Natural killer cell (primary cell): Measurements from ENCODE around the gene RREB1. TPM values are rescaled to one million over a fixed set of nuclear protein-coding genes. Genes with fewer than 3 reads are reported as not detected.

Experiments
- ATAC-seq, 3 donors: fragments of 150-1000 bp in 2 of 3; fragments of 200-7000 bp in 1 of 3; cut with Tn5 transposase; 1 replicate in 1 of 3; 2 replicates in 2 of 3; pipeline ENCODE4 v1.10.0; 2021; ENCODE audit warnings: mild to moderate bottlenecking in 2 of 3, moderate library complexity in 2 of 3
- DNase-seq, 2 donors: peaks; one replicate each; pipeline versions ENCODE4 v3.0.0 to v3.0.0-alpha.2; 2013 to 2021; ENCODE audit warnings: mixed read lengths in 1 of 2
- H3K27ac ChIP-seq: one replicate; pipeline ENCODE4 v1.5.1; 2013; ENCODE audit warnings: mild to moderate bottlenecking, low read length
- H3K27me3 ChIP-seq: one replicate; pipeline ENCODE4 v1.6.1; 2013; ENCODE audit warnings: low read length; ENCODE audit not compliant: control insufficient read depth, insufficient read depth
- H3K36me3 ChIP-seq: one replicate; pipeline ENCODE4 v1.6.1; 2013; ENCODE audit warnings: low read length; ENCODE audit not compliant: control insufficient read depth, insufficient read depth
- H3K4me1 ChIP-seq: one replicate; pipeline ENCODE4 v1.6.1; 2013; ENCODE audit warnings: low read length; ENCODE audit not compliant: control insufficient read depth, insufficient read depth
- H3K4me3 ChIP-seq: one replicate; pipeline ENCODE4 v1.5.1; 2013; ENCODE audit warnings: low read length
- H3K9me3 ChIP-seq: one replicate; pipeline ENCODE4 v1.6.1; 2013; ENCODE audit warnings: low read length; ENCODE audit not compliant: control insufficient read depth, insufficient read depth
- H3K27ac Mint-ChIP-seq, 2 donors: one replicate each; pipeline ENCODE4 v1.8.0; 2022; ENCODE audit warnings: mild to moderate bottlenecking in 2 of 2, mixed read lengths in 2 of 2, moderate library complexity in 1 of 2
- H3K27me3 Mint-ChIP-seq, 2 donors: one replicate each; pipeline ENCODE4 v1.8.0; 2022; ENCODE audit warnings: low read depth in 2 of 2, mixed read lengths in 2 of 2
- H3K36me3 Mint-ChIP-seq: one replicate; pipeline ENCODE4 v1.8.0; 2022; ENCODE audit warnings: mixed read lengths
- H3K4me1 Mint-ChIP-seq, 2 donors: one replicate each; pipeline ENCODE4 v1.8.0; 2022; ENCODE audit warnings: mixed read lengths in 2 of 2
- H3K4me3 Mint-ChIP-seq: one replicate; pipeline ENCODE4 v1.8.0; 2022; ENCODE audit warnings: mild to moderate bottlenecking, moderate library complexity, mixed read lengths
- H3K9me3 Mint-ChIP-seq, 2 donors: one replicate each; pipeline ENCODE4 v1.8.0; 2022; ENCODE audit warnings: mixed read lengths in 2 of 2
- WGBS: methylation state at CpG from one replicate; pipeline ENCODE4 v1.1.7; 2013; ENCODE audit warnings: missing lambda C conversion rate; ENCODE audit not compliant: insufficient coverage; 5-methylcytosine and 5-hydroxymethylcytosine counted together
- intact Hi-C: fragments of 100-400 bp; cut with micrococcal nuclease; formaldehyde crosslinking; loops from one replicate; pipeline ENCODE4 v1.14.2; 2022
- total RNA-seq, 4 donors: library from RNA; stranded (reverse); fragments of 120-200 nt in 1 of 4; gene quantifications; one replicate each; pipeline versions ENCODE4 v1.2.3 to v1.2.4, GENCODE V29; 2013 to 2022
- TF ChIP-seq, protein P1 (sequence below): fragments of 200-600 bp; IDR thresholded peaks from one replicate; pipeline ENCODE4 v1.8.0; 2022; ENCODE audit warnings: antibody characterized with exemption

The RREB1 gene
- total RNA-seq, 3 donors from 2014 or later (not counting 1 experiment from before 2014, with no cell fraction given), result 42.2 to 51.8 (median 44.0) TPM

DNA sequence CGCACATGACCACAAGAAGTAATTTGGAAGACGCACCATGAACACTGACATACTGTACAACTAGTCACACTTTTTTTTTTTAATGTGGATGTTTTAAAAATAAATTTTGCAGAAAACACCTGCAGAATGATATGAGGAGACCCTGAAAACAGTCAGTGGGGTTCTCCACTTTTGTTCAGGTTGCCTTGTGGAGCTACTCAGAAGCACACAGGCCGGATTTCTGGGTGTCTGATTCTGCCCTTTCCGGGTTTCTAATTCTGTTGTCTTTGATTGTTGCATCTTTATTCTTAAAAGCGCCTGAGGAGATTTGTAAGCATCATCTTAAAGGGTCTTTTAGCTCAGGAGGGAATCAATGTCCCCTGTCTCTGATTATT is 130.8 kb downstream of the RREB1 start:
- intact Hi-C loops, result no loop called here
- ATAC-seq (no peak), DNase-seq (no peak)
- H3K36me3 Mint-ChIP-seq, result no peaks in the 10 kb centered on the region
- TF ChIP-seq, protein P1, sequence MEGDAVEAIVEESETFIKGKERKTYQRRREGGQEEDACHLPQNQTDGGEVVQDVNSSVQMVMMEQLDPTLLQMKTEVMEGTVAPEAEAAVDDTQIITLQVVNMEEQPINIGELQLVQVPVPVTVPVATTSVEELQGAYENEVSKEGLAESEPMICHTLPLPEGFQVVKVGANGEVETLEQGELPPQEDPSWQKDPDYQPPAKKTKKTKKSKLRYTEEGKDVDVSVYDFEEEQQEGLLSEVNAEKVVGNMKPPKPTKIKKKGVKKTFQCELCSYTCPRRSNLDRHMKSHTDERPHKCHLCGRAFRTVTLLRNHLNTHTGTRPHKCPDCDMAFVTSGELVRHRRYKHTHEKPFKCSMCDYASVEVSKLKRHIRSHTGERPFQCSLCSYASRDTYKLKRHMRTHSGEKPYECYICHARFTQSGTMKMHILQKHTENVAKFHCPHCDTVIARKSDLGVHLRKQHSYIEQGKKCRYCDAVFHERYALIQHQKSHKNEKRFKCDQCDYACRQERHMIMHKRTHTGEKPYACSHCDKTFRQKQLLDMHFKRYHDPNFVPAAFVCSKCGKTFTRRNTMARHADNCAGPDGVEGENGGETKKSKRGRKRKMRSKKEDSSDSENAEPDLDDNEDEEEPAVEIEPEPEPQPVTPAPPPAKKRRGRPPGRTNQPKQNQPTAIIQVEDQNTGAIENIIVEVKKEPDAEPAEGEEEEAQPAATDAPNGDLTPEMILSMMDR, result no peak
- Histone ChIP-seq H3K9me3 (no peaks in the 10 kb centered on the region), H3K27ac (no peak overlapping the region), H3K36me3 (peaks cover 18% of the 10 kb centered on the region), H3K4me1 (peaks cover 3% of the 10 kb centered on the region), H3K27me3 (no peaks in the 10 kb centered on the region), H3K4me3 (no peak overlapping the region)
- no peaks in the 10 kb centered on the region for H3K9me3 Mint-ChIP-seq
- H3K4me3 Mint-ChIP-seq, result no peak overlapping the region
- H3K27me3 Mint-ChIP-seq, result no peaks in the 10 kb centered on the region
- no peak overlapping the region for H3K27ac Mint-ChIP-seq
- WGBS, result 98% methylated on average over 3 of the region's 5 CpGs
- H3K4me1 Mint-ChIP-seq, result peaks cover 5 to 21% of the 10 kb centered on the region in 2 donors

DNA sequence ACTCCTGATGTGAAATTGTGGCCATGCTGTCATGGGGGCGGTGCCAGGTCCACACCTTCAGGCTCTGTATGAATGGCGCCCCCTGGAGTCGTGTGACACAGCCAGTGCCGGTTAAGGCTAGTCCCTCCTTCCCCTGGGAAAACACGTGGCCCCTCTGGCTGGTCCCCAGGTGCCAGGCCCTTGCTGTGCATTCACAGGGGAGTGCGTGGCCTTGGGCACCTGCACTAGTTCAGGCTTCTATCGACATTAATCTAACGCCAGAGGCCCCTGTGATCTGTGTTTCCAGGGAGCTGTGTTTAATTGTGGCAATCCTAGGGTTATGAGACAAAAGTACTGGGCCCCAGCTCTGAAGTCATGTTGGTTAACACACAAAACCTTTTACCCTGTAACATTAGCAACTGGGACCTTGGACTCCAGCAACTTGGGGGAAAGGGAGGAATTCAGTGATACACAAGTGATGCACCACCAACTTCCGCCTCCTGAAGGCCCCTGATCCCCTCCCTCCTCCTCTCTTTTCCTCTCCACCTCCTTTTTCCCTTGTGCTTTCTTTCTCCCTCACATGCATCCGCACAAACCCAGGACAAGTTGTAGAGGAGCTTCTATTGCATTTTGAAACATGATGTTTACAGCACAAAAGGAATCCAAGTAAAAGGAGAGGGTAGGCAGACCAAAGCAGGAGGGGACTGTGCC is 131.3 kb downstream of the RREB1 start:
- H3K4me3 ChIP-seq, result no peak overlapping the region
- H3K9me3 Mint-ChIP-seq, result no peaks in the 10 kb centered on the region
- TF ChIP-seq, protein P1, result peak; percentile 41
- no peaks in the 10 kb centered on the region for H3K27me3 ChIP-seq
- no peaks in the 10 kb centered on the region for H3K9me3 ChIP-seq
- H3K27ac ChIP-seq, result no peak overlapping the region
- peaks cover 8 to 20% of the 10 kb centered on the region in 2 donors for H3K4me1 Mint-ChIP-seq
- H3K36me3 Mint-ChIP-seq, result no peaks in the 10 kb centered on the region
- DNase-seq (peak; percentile 49 to 79), ATAC-seq (peak; percentile 70 to 71 (median 71))
- H3K27ac Mint-ChIP-seq, result peak overlapping the region in 1 of 2 donors; percentile 21
- H3K4me3 Mint-ChIP-seq, result no peak overlapping the region
- 48% methylated on average over 10 of the region's 10 CpGs for WGBS
- no peaks in the 10 kb centered on the region for H3K4me1 ChIP-seq
- intact Hi-C loops, result no loop called here
- H3K36me3 ChIP-seq, result peaks cover 14% of the 10 kb centered on the region
- H3K27me3 Mint-ChIP-seq, result no peaks in the 10 kb centered on the region

DNA sequence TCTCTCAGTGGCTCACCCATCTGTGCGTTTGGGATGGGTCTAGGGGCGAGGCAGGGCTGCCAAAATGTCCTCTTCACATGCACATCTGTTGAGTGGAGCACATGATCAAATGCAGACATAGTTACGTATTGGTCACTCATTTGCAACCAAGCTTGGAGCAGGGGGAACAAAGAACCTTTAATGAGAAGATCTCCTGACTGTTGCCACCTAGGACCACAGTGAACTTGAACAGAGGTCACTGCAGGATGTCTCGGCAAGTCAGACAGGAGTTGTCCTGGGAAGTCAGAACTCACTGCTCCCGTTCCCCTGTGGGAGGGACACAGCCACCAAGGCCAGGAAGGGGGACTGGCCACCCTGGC is 131.8 kb downstream of the RREB1 start:
- Histone ChIP-seq H3K4me3 (no peak overlapping the region), H3K9me3 (no peaks in the 10 kb centered on the region), H3K36me3 (peaks cover 15% of the 10 kb centered on the region), H3K4me1 (no peaks in the 10 kb centered on the region), H3K27me3 (no peaks in the 10 kb centered on the region), H3K27ac (no peak overlapping the region)
- peak overlapping the region in 1 of 2 donors; percentile 21 for H3K27ac Mint-ChIP-seq
- no peaks in the 10 kb centered on the region for H3K27me3 Mint-ChIP-seq
- no peak overlapping the region for H3K4me3 Mint-ChIP-seq
- no peaks in the 10 kb centered on the region for H3K36me3 Mint-ChIP-seq
- 90% methylated on average over 5 of the region's 5 CpGs for WGBS
- no peaks in the 10 kb centered on the region for H3K9me3 Mint-ChIP-seq
- TF ChIP-seq, protein P1, result no peak
- intact Hi-C loops, result no loop called here
- H3K4me1 Mint-ChIP-seq, result peaks cover 8 to 16% of the 10 kb centered on the region in 2 donors
- ATAC-seq (no peak), DNase-seq (no peak)

DNA sequence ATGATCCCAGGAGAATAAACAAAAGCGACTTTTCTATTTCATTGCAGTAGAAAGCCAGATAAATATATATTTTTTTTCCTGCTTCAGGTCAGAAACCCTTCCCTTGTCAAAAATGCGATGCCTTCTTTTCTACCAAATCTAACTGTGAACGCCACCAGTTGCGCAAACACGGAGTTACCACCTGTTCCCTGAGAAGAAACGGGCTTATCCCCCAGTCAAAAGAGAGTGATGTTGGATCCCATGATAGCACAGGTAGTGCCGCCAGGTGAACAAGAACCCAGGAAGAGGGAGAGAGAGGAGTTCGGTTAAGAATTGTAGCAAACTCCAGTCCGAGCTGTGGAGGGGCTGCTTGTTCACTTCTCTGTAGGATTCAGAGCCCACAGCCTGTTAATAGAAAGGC is 132.6 kb downstream of the RREB1 start:
- H3K36me3 Mint-ChIP-seq, result no peaks in the 10 kb centered on the region

More for the DNA sequence above, 132.6 kb downstream of the RREB1 start:
- Mint-ChIP-seq H3K9me3 (no peaks in the 10 kb centered on the region), H3K4me3 (no peak overlapping the region), H3K27me3 (no peaks in the 10 kb centered on the region), H3K27ac (peak overlapping the region in 1 of 2 donors; percentile 29), H3K4me1 (peaks cover 8 to 16% of the 10 kb centered on the region in 2 donors)
- H3K4me3 ChIP-seq, result no peak overlapping the region
- H3K27ac ChIP-seq, result no peak overlapping the region
- TF ChIP-seq, protein P1, result no peak
- H3K36me3 ChIP-seq, result peaks cover 17% of the 10 kb centered on the region
- intact Hi-C loops, result no loop called here
- no peaks in the 10 kb centered on the region for H3K9me3 ChIP-seq
- WGBS, result 93% methylated on average over 9 of the region's 9 CpGs
- H3K27me3 ChIP-seq, result no peaks in the 10 kb centered on the region
- no peak for ATAC-seq
- DNase-seq, result no peak
- no peaks in the 10 kb centered on the region for H3K4me1 ChIP-seq
